Activated naive CD4-positive, alpha-beta T cell treated with anti-CD3 and anti-CD28 coated beads for 36 hours (primary cell): ENCODE data around the gene PRR5L. TPM values are rescaled to one million over a fixed set of nuclear protein-coding genes. Genes with fewer than 3 reads are reported as not detected.

Source experiments
- CTCF ChIA-PET: fragments of 350-600 bp; sonication (Branson Sonifier 250); formaldehyde crosslinking; loops from one replicate; lab custom pipeline; 2021; ENCODE audit warnings: antibody characterized with exemption; lab: Charles Lee
- DNase-seq: peaks from one replicate; pipeline ENCODE4 v3.0.0-alpha.2; 2020
- H3K27ac Mint-ChIP-seq: one replicate; pipeline ENCODE4 v1.8.0; 2021; ENCODE audit warnings: mild to moderate bottlenecking, mixed read lengths
- H3K27me3 Mint-ChIP-seq: one replicate; pipeline ENCODE4 v1.8.0; 2021; ENCODE audit warnings: low read depth, mixed read lengths
- H3K36me3 Mint-ChIP-seq: one replicate; pipeline ENCODE4 v1.8.0; 2021; ENCODE audit warnings: low read depth, mixed read lengths
- H3K4me1 Mint-ChIP-seq: one replicate; pipeline ENCODE4 v1.8.0; 2021; ENCODE audit warnings: low read depth, mixed read lengths
- H3K4me3 Mint-ChIP-seq: one replicate; pipeline ENCODE4 v1.8.0; 2021; ENCODE audit warnings: mild to moderate bottlenecking, moderate library complexity, mixed read lengths
- H3K9me3 Mint-ChIP-seq: one replicate; pipeline ENCODE4 v1.8.0; 2021; ENCODE audit warnings: mixed read lengths
- intact Hi-C: fragments of 100-400 bp; cut with micrococcal nuclease; formaldehyde crosslinking; loops from one replicate; pipeline ENCODE4 v1.15.1; 2023
- total RNA-seq, 2 experiments: library from RNA; stranded (reverse); gene quantifications; one replicate each; pipeline ENCODE4 v1.2.3, GENCODE V29; 2021

PRR5L gene
- total RNA-seq, 2 experiments from 2014 or later, result 11.2 to 13.1 TPM

DNA sequence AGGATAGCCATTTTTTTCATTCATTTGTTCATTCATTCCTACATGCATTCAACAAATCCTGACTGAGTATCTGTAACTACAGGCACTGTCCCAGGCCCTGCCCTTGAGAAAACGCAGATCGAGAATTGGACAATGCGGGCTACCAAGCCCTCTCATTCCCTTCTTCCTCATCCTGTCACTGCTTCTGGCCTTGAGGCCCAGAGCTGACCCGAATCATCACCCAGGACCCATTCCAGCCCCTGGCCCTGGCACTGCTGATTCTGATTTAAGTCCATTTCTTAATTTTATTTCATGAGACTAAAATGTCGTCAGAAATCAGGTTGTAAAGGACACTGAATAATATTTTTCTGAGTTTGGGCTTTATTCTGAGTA is 31.1 kb upstream of the PRR5L start:
- Mint-ChIP-seq H3K4me3 (no peak overlapping the region), H3K27ac (no peak overlapping the region), H3K36me3 (no peaks in the 10 kb centered on the region), H3K9me3 (no peaks in the 10 kb centered on the region), H3K27me3 (peaks cover 7% of the 10 kb centered on the region), H3K4me1 (no peaks in the 10 kb centered on the region)
- DNase-seq, result no peak
- CTCF ChIA-PET, result interaction anchor here (0.7 to 4.6 kb wide), 10 partner anchors 14 to 780 kb away, joined by 3 to 37 read pairs (median 5); no protein-coding TSS in a partner anchor
- intact Hi-C loops, result loop anchor here (10.0 kb wide), 1 partner anchor 1270 kb away; no protein-coding TSS in a partner anchor

DNA sequence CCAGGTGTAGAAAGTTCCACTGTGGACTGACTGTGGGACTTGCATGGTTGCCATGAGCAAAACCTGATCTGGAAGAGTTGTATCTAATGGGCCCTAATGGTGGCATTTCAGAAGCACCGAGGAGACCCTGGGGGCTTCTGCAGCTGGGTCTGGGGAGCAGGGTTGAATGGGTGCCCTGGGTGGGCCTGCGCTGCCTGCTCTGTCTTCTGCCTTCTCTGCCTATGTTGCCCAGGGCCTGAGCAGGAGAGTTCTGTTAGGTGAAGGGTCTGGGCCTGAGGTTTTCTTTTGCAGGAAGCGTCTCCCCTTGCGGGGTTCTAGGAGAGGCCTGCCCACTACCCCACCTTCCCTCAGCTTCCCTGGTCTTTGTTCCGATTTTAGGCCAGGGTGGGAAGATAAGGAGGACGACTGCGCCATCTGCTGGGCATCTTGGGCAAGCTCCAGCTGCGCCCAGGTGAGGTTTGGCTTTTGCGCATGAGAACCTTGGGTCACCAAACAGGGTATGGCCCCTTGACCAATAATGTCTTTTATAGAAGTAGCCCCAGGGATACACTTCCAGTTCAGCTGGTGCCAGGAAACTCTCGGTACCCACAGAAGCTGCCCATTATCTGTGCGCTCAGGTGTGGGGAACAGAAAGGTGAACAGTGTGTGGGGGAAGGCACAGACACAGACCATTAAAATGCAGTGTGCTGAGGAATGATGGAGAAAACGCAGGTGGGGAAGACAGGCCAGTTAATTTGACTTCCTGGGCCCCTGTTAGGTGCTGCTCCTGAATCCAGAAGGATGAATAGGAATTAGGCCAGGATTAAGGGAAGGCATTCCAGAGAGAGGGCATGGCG is 30.1 kb upstream of the PRR5L start:
- Mint-ChIP-seq H3K4me3 (no peak overlapping the region), H3K36me3 (no peaks in the 10 kb centered on the region), H3K27me3 (peaks cover 1% of the 10 kb centered on the region), H3K4me1 (no peaks in the 10 kb centered on the region), H3K9me3 (no peaks in the 10 kb centered on the region), H3K27ac (no peak overlapping the region)
- peak; percentile 74 for DNase-seq
- intact Hi-C loops, result loop anchor here (1.0 to 10.0 kb wide), 5 partner anchors 223 to 1271 kb away; no protein-coding TSS in a partner anchor
- CTCF ChIA-PET, result interaction anchor here (0.6 to 4.6 kb wide), 26 partner anchors 9 to 781 kb away, joined by 3 to 37 read pairs (median 4); partner anchors contain the start of gene FJX1

DNA sequence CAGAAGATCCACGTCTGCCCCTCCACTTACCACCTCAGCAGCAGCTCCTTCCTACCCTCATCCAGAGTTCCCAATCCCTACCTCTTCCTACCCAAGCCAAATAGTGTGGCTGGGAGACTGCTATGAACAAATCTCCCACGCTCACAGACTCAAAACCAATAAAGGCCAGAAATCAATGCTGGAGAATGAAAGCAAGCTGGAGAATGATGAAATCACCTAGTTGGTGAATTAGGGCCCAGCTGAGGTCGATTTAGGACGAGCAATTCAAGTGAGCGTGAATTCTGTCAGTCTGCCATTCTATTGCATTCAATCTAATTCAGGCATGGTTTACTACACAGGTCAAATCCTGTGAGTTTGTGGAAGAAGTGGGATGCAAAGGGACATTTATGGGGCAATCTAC is 29.3 kb upstream of the PRR5L start:
- no peaks in the 10 kb centered on the region for H3K9me3 Mint-ChIP-seq
- intact Hi-C loops, result loop anchor here (1.0 to 10.0 kb wide), 5 partner anchors 224 to 1272 kb away; no protein-coding TSS in a partner anchor
- CTCF ChIA-PET, result interaction anchor here (0.6 to 4.6 kb wide), 17 partner anchors 8 to 764 kb away, joined by 3 to 37 read pairs (median 5); partner anchors contain the start of gene FJX1
- H3K36me3 Mint-ChIP-seq, result peaks cover under 1% of the 10 kb centered on the region
- no peak overlapping the region for H3K4me3 Mint-ChIP-seq
- no peak overlapping the region for H3K27ac Mint-ChIP-seq
- no peak for DNase-seq
- no peaks in the 10 kb centered on the region for H3K27me3 Mint-ChIP-seq
- H3K4me1 Mint-ChIP-seq, result no peaks in the 10 kb centered on the region

DNA sequence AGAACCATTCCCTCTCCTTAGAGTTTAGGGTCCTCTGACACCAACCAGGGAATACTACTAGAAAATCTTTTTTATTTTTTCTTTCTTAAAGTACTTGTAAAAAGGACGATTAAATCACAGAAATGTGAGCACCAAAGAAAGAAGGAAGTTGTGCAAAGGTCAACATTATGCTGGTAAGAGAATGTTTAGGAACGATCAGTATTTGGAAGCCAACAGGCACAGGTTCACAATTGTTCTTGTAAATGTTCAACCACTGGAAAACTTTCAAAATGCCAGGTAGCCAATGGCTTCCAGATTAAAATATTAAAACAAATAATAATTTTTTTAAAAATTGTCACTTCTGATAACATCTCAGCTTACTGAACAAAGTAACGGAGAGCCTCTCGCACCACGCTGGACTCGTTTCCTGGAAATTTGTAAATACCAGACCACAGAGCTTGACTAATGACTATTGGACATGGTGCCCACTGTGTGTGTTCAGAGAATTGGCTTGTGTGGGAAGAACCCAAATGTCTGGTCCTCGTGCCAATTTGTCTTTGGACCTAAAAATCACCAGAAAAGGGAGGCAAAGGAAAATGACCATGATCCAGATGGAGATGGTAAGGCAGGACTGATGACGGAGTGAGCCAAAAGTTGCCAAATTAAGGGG is 27.6 kb upstream of the PRR5L start:
- H3K27me3 Mint-ChIP-seq, result no peaks in the 10 kb centered on the region
- H3K9me3 Mint-ChIP-seq, result no peaks in the 10 kb centered on the region
- H3K27ac Mint-ChIP-seq, result no peak overlapping the region
- H3K36me3 Mint-ChIP-seq, result peaks cover 15% of the 10 kb centered on the region
- no peaks in the 10 kb centered on the region for H3K4me1 Mint-ChIP-seq
- CTCF ChIA-PET, result interaction anchor here (0.8 to 4.6 kb wide), 9 partner anchors 11 to 654 kb away, joined by 3 to 37 read pairs (median 5); no protein-coding TSS in a partner anchor
- no peak overlapping the region for H3K4me3 Mint-ChIP-seq
- DNase-seq, result no peak
- intact Hi-C loops, result loop anchor here (10.0 kb wide), 1 partner anchor 1274 kb away; no protein-coding TSS in a partner anchor

DNA sequence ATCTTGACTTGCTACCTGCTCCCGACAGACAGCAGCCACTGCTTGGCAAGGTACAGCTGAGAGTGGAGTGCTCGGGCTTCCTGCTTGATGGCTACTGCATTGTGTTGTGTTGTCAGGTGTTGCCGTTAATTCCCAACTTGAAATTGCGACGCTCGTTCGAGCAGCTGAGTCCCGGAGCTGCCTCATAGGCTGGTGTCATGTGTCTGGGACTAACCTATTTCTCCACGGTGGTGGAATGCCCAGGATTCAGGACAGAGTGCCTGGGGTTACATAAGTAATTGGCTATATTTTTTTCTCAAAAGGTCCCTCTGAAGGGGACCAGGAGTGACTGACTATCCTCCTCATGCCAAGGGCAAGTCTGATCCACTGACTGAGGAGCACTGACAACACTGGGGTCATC is 25.4 kb upstream of the PRR5L start:
- Mint-ChIP-seq H3K9me3 (peaks cover 3% of the 10 kb centered on the region), H3K27me3 (no peaks in the 10 kb centered on the region), H3K4me1 (no peaks in the 10 kb centered on the region), H3K27ac (no peak overlapping the region), H3K36me3 (peaks cover 30% of the 10 kb centered on the region), H3K4me3 (no peak overlapping the region)
- no peak for DNase-seq
- intact Hi-C loops, result no loop called here
- CTCF ChIA-PET, result interaction anchor here (1.2 kb wide), 1 partner anchor 8 kb away, joined by 3 read pairs; no protein-coding TSS in a partner anchor

DNA sequence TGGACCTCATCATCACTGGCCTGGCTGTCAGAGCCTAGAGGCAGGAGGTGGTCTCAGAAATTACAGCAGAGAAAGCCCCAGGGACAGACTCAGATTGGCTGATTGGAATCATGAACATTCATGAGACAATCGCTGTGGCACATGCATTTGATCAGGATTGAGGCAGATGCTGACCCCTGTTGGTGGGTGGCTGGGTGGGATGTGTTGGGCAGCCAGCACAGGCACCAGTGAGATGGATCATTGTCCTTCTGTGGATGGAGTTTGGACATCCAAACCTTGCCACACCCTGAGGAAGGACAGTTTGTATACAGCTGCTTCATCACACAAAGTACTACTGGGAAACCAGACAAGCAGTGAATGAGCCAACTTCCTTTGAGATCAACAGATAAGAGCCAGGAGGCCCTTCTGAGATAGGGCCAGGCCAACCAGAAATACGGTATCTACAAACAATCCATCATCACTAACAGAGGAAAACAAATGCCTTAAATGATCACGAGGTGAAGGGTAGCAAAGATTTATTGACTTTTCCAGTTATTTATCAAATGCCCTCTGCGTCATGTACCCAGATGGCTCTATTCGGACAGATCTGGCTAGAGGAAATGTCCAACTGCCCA is 24.2 kb upstream of the PRR5L start:
- intact Hi-C loops, result no loop called here
- Mint-ChIP-seq H3K4me1 (no peaks in the 10 kb centered on the region), H3K27ac (no peak overlapping the region), H3K36me3 (peaks cover 31% of the 10 kb centered on the region), H3K9me3 (peaks cover 3% of the 10 kb centered on the region), H3K27me3 (no peaks in the 10 kb centered on the region), H3K4me3 (no peak overlapping the region)
- CTCF ChIA-PET, result interaction anchor here (0.7 to 1.2 kb wide), 2 partner anchors 12 to 21 kb away, joined by 3 read pairs; no protein-coding TSS in a partner anchor
- no peak for DNase-seq

DNA sequence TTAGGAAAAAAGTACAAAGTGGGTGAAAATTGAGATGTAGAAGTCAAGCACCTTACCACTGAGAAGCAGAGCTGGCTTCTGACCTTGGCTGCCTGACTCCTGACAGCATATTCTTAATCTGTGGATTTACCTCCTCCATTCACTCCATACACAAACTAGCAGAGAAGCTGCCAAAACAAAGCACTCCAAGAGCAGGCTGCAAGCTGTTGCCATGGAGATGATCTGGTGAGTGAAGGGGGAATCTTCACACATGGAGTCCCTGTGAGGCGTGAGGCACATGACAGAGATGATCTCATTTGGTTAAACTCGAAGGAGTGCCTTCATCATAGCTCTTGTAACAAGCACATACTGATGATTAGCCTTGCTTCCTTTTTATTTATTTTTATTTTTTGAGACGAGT is 23.0 kb upstream of the PRR5L start:
- DNase-seq, result no peak
- intact Hi-C loops, result no loop called here
- Mint-ChIP-seq H3K36me3 (peaks cover 32% of the 10 kb centered on the region), H3K27ac (no peak overlapping the region), H3K4me3 (no peak overlapping the region), H3K4me1 (no peaks in the 10 kb centered on the region), H3K9me3 (peaks cover 3% of the 10 kb centered on the region), H3K27me3 (no peaks in the 10 kb centered on the region)
- CTCF ChIA-PET, result interaction anchor here (0.5 to 1.5 kb wide), 6 partner anchors 16 to 650 kb away, joined by 3 to 4 read pairs (median 3); partner anchors contain the start of gene COMMD9

DNA sequence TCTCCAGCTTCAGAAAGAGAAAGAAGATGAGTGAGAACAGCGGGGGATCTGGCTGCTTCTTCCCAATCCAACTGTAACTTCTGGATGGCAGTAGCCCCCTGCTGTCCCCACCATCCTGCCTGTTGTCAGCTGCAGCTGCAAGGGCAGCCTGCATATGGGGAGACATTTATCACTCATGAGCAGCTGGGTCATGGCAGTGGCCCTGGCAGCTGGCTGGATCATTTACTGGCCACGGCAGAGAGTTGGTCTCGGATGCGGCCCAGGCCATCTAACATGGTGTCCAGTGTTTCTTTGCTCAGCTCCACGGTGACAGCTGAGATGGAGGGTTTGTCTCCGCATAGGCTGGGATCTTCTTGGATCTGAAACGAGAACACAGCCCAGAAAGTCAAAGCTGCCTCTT is 21.7 kb upstream of the PRR5L start:
- intact Hi-C loops, result no loop called here
- peaks cover 3% of the 10 kb centered on the region for H3K9me3 Mint-ChIP-seq
- CTCF ChIA-PET, result interaction anchor here (0.6 to 2.9 kb wide), 4 partner anchors 8 to 439 kb away, joined by 3 to 13 read pairs (median 4); no protein-coding TSS in a partner anchor
- no peak for DNase-seq
- H3K36me3 Mint-ChIP-seq, result peaks cover 32% of the 10 kb centered on the region
- H3K27me3 Mint-ChIP-seq, result no peaks in the 10 kb centered on the region
- H3K4me1 Mint-ChIP-seq, result no peaks in the 10 kb centered on the region
- no peak overlapping the region for H3K4me3 Mint-ChIP-seq
- H3K27ac Mint-ChIP-seq, result no peak overlapping the region

DNA sequence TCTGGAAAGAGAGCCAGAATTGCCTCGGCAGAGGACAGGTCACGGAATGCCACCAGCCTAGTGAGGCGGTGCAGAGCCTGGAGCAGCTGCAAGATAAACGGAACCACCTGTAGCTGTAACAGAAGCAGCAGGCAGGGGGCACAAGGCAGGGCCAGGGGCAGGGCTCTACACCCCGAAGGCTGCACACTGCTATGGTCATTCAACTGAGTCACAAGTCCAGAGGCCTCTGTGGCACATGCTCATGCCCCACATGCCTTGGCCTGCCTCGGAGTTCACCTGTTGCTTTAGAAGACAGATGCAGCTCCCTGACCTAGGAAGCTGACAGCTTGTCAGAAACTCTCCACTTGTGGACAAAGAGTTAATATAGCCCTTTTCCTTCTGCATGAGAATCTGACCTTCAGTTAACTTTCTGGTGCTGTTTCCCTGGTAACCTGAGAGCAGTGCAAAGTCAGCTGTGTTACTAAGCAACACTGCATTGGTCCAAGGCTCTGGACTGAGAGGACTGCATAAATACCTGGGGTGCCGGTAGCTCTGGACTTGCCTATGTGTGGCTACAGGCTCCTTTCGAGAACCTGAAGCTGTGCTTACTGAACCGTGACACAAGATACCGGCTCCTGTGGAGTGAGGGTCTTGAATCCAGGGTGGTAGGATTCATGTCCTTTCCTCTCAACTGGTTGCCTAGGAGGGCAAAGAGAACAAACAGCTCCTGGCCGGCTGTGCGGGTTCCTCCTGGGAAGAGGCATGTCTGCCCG is 17.4 kb upstream of the PRR5L start:
- CTCF ChIA-PET, result interaction anchor here (1.0 to 1.8 kb wide), 2 partner anchors 9 to 12 kb away, joined by 3 to 6 read pairs; no protein-coding TSS in a partner anchor
- Mint-ChIP-seq H3K36me3 (peaks cover 18% of the 10 kb centered on the region), H3K27ac (no peak overlapping the region), H3K9me3 (peaks cover 10% of the 10 kb centered on the region), H3K4me1 (peaks cover 2% of the 10 kb centered on the region), H3K27me3 (no peaks in the 10 kb centered on the region), H3K4me3 (no peak overlapping the region)
- DNase-seq, result no peak
- intact Hi-C loops, result no loop called here

DNA sequence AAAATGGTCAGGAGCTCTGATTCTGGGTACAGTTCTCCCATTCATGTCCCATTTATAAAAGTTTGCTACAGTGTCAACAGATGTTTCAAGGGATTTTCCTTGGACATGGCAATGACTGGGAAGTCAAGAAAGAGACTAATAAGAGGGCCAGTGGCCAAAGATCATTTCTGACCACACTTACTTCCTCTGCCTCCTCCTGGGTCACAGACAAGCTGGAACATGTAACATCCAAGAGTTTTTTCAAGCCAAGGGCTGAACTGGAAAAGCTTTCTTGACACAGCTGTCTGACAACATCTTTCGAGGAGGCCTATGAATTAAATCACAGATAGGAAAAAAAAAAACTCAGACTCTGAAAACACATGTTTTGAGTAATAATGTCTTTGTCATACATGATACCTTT is 15.6 kb upstream of the PRR5L start:
- H3K4me3 Mint-ChIP-seq, result no peak overlapping the region
- CTCF ChIA-PET, result interaction anchor here (0.6 to 1.3 kb wide), 3 partner anchors 12 to 467 kb away, joined by 3 to 9 read pairs (median 4); no protein-coding TSS in a partner anchor
- H3K27me3 Mint-ChIP-seq, result no peaks in the 10 kb centered on the region
- intact Hi-C loops, result no loop called here
- no peak for DNase-seq
- peaks cover 8% of the 10 kb centered on the region for H3K9me3 Mint-ChIP-seq
- H3K27ac Mint-ChIP-seq, result no peak overlapping the region
- H3K36me3 Mint-ChIP-seq, result peaks cover 5% of the 10 kb centered on the region
- H3K4me1 Mint-ChIP-seq, result peaks cover 13% of the 10 kb centered on the region

DNA sequence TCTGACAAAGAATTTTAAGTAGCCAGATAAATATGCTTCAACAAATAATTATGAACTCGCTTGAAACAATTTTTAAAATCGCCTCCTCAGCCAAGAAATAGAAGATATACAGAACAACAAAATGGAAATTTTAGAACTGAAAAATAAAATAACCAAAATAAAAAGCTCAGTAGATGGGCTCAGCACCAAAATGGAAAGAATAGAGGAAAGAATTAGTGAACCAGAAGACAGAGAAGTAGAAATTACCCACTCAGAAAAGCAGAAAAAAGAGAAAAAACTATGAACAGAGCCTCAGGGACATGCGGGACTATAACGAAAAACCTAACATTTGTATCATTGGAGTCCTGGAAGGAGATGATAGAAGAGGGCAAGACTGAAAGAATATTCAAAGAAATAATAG is 14.2 kb upstream of the PRR5L start:
- Mint-ChIP-seq H3K9me3 (peaks cover 8% of the 10 kb centered on the region), H3K27ac (no peak overlapping the region), H3K27me3 (no peaks in the 10 kb centered on the region), H3K4me1 (peaks cover 17% of the 10 kb centered on the region), H3K36me3 (peaks cover 4% of the 10 kb centered on the region), H3K4me3 (no peak overlapping the region)
- intact Hi-C loops, result no loop called here
- CTCF ChIA-PET, result interaction anchor here (0.6 to 1.7 kb wide), 2 partner anchors 192 to 211 kb away, joined by 5 to 6 read pairs; no protein-coding TSS in a partner anchor
- DNase-seq, result no peak
